Measurements from ENCODE around the gene ANXA10.
"Not testable (repeated sequence)": the region's sequence is repeated elsewhere in the genome, so short reads cannot be mapped to it uniquely, and the experiment has no call there.

The ANXA10 gene

GRCh38 chr4:168164045-168164444 is 71.7 kb downstream of the ANXA10 start:
- no peak for DNase-seq

- DNase-seq: no peak
Observed at GRCh38 chr4:168164915-168165548, 72.7 kb downstream of the ANXA10 start.

- no peak for DNase-seq
Observed at GRCh38 chr4:168167714-168168284, 75.5 kb downstream of the ANXA10 start.

GRCh38 chr4:168174308-168174707 is 82.0 kb downstream of the ANXA10 start:
- DNase-seq: no peak

- no peak for DNase-seq
Observed at GRCh38 chr4:168177546-168178149, 85.3 kb downstream of the ANXA10 start.

GRCh38 chr4:168183717-168184571 is 91.6 kb downstream of the ANXA10 start:
- DNase-seq: no peak

- DNase-seq: no peak
Observed at GRCh38 chr4:168188754-168189153, 96.4 kb downstream of the ANXA10 start.

GRCh38 chr4:168197926-168198325 is 105.6 kb downstream of the ANXA10 start:
- no peak for DNase-seq

- no peak for DNase-seq
Observed at GRCh38 chr4:168199260-168199957, 107.1 kb downstream of the ANXA10 start.

GRCh38 chr4:168200685-168201084 is 108.3 kb downstream of the ANXA10 start:
- no peak for DNase-seq

- no peak for DNase-seq
Observed at GRCh38 chr4:168203233-168203911, 111.0 kb downstream of the ANXA10 start.

- DNase-seq: no peak
Observed at GRCh38 chr4:168208957-168209614, 116.7 kb downstream of the ANXA10 start.

GRCh38 chr4:168212656-168213055 is 120.3 kb downstream of the ANXA10 start:
- no peak for DNase-seq

- not testable (repeated sequence) for DNase-seq
Observed at GRCh38 chr4:168213511-168213910, 121.2 kb downstream of the ANXA10 start.

GRCh38 chr4:168218645-168219044 is 126.3 kb downstream of the ANXA10 start:
- DNase-seq: no peak

- no peak for DNase-seq
Observed at GRCh38 chr4:168220893-168221292, 128.6 kb downstream of the ANXA10 start.

- DNase-seq: no peak
Observed at GRCh38 chr4:168221301-168221700, 129.0 kb downstream of the ANXA10 start.

All from CD4-positive, alpha-beta T cell treated with Interleukin-6 for 4 hours (primary cell).